SK-N-MC (cell line): ENCODE results near the gene MYPN.

Source experiments
- DNase-seq: peaks from one replicate; pipeline ENCODE4 v3.0.0-alpha.2; 2011; ENCODE audit warnings: low read depth, low spot score
- H3K27ac ChIP-seq: fragments of 200-600 bp; sonication (generic); 2 replicates; pipeline ENCODE4 v1.5.1; 2016; ENCODE audit warnings: mixed run types
- H3K36me3 ChIP-seq: fragments of 200-600 bp; sonication (generic); 2 replicates; pipeline ENCODE4 v1.6.1; 2017; ENCODE audit warnings: antibody characterized with exemption, low read length, mixed read lengths; ENCODE audit not compliant: insufficient read depth
- H3K4me3 ChIP-seq: fragments of 200-600 bp; sonication (generic); 2 replicates; pipeline ENCODE4 v1.5.1; 2016
- H3K9ac ChIP-seq: fragments of 200-600 bp; sonication (generic); 2 replicates; pipeline ENCODE4 v1.8.0; 2017; ENCODE audit warnings: mixed run types, mixed read lengths; ENCODE audit not compliant: insufficient read length
- H3K9me3 ChIP-seq: fragments of 200-600 bp; sonication (generic); 2 replicates; pipeline ENCODE4 v1.6.1; 2017; ENCODE audit warnings: low read depth, mild to moderate bottlenecking, antibody characterized with exemption, low read length, moderate library complexity, mixed read lengths
- EZH2 ChIP-seq: fragments of 200-600 bp; sonication (generic); IDR thresholded peaks from one replicate; pipeline ENCODE4 v1.6.1; 2017; ENCODE audit warnings: antibody characterized with exemption
- FOXP2 ChIP-seq: optimal IDR thresholded peaks from 2 replicates; pipeline ENCODE3; 2011; ENCODE audit warnings: mild to moderate bottlenecking, moderate library complexity; ENCODE audit not compliant: insufficient read depth; ENCODE audit errors: extremely low read length, control extremely low read depth
- POLR2AphosphoS5 ChIP-seq: IDR thresholded peaks from 2 replicates; pipeline ENCODE4 v1.6.1; 2012; ENCODE audit warnings: mild to moderate bottlenecking, low read depth, low read length, borderline replicate concordance

MYPN gene

GRCh38 chr10:68167586-68168189 is 58.4 kb downstream of the MYPN start:
- H3K36me3 ChIP-seq: no peaks in the 10 kb centered on the region
- no peaks in the 10 kb centered on the region for H3K9me3 ChIP-seq
- no peak overlapping the region for H3K4me3 ChIP-seq
- no peak overlapping the region for H3K9ac ChIP-seq
- no peak overlapping the region for H3K27ac ChIP-seq
- TF ChIP-seq EZH2: no peak
- no peak for DNase-seq

- Histone ChIP-seq H3K36me3 (no peaks in the 10 kb centered on the region), H3K9ac (no peak overlapping the region), H3K27ac (no peak overlapping the region), H3K9me3 (no peaks in the 10 kb centered on the region), H3K4me3 (no peak overlapping the region)
- TF ChIP-seq EZH2 (no peak), POLR2AphosphoS5 (no peak), FOXP2 (no peak)
- DNase-seq: no peak
These were observed 62.3 kb downstream of the MYPN start for GRCh38 chr10:68171539-68172080.

GRCh38 chr10:68172324-68172723 is 63.0 kb downstream of the MYPN start:
- Histone ChIP-seq H3K9me3 (no peaks in the 10 kb centered on the region), H3K27ac (no peak overlapping the region), H3K4me3 (no peak overlapping the region), H3K9ac (no peak overlapping the region), H3K36me3 (no peaks in the 10 kb centered on the region)
- no peak for DNase-seq
- TF ChIP-seq EZH2 (no peak), POLR2AphosphoS5 (no peak), FOXP2 (no peak)

- no peak for DNase-seq
- H3K4me3 ChIP-seq: no peak overlapping the region
- H3K36me3 ChIP-seq: no peaks in the 10 kb centered on the region
- no peak for TF ChIP-seq FOXP2
- no peak for TF ChIP-seq EZH2
- TF ChIP-seq POLR2AphosphoS5: no peak
- H3K9ac ChIP-seq: no peak overlapping the region
- no peak overlapping the region for H3K27ac ChIP-seq
- no peaks in the 10 kb centered on the region for H3K9me3 ChIP-seq
These were observed 66.7 kb downstream of the MYPN start for GRCh38 chr10:68175949-68176348.

GRCh38 chr10:68176797-68177196 is 67.5 kb downstream of the MYPN start:
- Histone ChIP-seq H3K9ac (no peak overlapping the region), H3K9me3 (no peaks in the 10 kb centered on the region), H3K36me3 (no peaks in the 10 kb centered on the region), H3K4me3 (no peak overlapping the region), H3K27ac (no peak overlapping the region)
- TF ChIP-seq POLR2AphosphoS5 (no peak), FOXP2 (no peak), EZH2 (no peak)
- no peak for DNase-seq

- Histone ChIP-seq H3K27ac (no peak overlapping the region), H3K4me3 (no peak overlapping the region), H3K36me3 (no peaks in the 10 kb centered on the region), H3K9ac (no peak overlapping the region), H3K9me3 (no peaks in the 10 kb centered on the region)
- DNase-seq: no peak
- TF ChIP-seq FOXP2 (no peak), POLR2AphosphoS5 (no peak), EZH2 (no peak)
These were observed 69.3 kb downstream of the MYPN start for GRCh38 chr10:68178592-68178991.

GRCh38 chr10:68179016-68179415 is 69.7 kb downstream of the MYPN start:
- TF ChIP-seq POLR2AphosphoS5 (no peak), FOXP2 (no peak), EZH2 (no peak)
- no peak overlapping the region for H3K9ac ChIP-seq
- H3K36me3 ChIP-seq: no peaks in the 10 kb centered on the region
- no peak overlapping the region for H3K4me3 ChIP-seq
- no peaks in the 10 kb centered on the region for H3K9me3 ChIP-seq
- no peak overlapping the region for H3K27ac ChIP-seq
- DNase-seq: no peak

GRCh38 chr10:68180490-68180889 is 71.2 kb downstream of the MYPN start:
- Histone ChIP-seq H3K36me3 (no peaks in the 10 kb centered on the region), H3K27ac (no peak overlapping the region), H3K9ac (no peak overlapping the region), H3K4me3 (no peak overlapping the region), H3K9me3 (no peaks in the 10 kb centered on the region)
- no peak for TF ChIP-seq POLR2AphosphoS5
- no peak for TF ChIP-seq EZH2
- TF ChIP-seq FOXP2: no peak
- no peak for DNase-seq

- H3K4me3 ChIP-seq: no peak overlapping the region
These were observed 75.3 kb downstream of the MYPN start for GRCh38 chr10:68184546-68184945.

More at GRCh38 chr10:68184546-68184945, 75.3 kb downstream of the MYPN start:
- Histone ChIP-seq H3K27ac (no peak overlapping the region), H3K9me3 (no peaks in the 10 kb centered on the region), H3K36me3 (no peaks in the 10 kb centered on the region), H3K9ac (no peak overlapping the region)
- TF ChIP-seq POLR2AphosphoS5: no peak
- no peak for DNase-seq
